HG02678 (cell line): Measurements from ENCODE around the gene FZD10.

Experiments
- ATAC-seq: cut with Tn5 transposase; IDR thresholded peaks from one replicate; pipeline ENCODE4 v1.9.1; 2021; ENCODE audit warnings: mild to moderate bottlenecking, moderate library complexity; ENCODE audit not compliant: unreplicated experiment

FZD10 gene

DNA sequence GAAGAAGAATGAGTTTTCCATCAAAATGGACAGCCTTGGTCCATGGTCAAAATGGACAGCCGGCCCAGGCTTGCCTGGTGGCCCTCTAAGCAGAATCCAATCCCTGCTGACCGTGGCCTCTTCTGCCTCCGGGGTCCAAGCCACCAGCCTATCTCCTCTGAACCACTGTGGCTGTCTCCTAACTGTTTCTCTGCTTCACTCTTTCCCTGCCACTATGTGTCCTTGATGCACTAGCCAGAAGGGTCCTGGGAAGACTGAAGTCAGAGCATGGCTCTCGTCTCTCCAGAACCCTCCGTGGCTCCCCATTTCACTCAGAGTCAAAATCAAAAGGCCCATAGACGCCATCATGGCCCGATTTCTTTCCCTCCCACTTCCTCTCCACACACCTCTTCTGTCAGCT lies 8.5 kb upstream of the FZD10 start:
- no peak for ATAC-seq

DNA sequence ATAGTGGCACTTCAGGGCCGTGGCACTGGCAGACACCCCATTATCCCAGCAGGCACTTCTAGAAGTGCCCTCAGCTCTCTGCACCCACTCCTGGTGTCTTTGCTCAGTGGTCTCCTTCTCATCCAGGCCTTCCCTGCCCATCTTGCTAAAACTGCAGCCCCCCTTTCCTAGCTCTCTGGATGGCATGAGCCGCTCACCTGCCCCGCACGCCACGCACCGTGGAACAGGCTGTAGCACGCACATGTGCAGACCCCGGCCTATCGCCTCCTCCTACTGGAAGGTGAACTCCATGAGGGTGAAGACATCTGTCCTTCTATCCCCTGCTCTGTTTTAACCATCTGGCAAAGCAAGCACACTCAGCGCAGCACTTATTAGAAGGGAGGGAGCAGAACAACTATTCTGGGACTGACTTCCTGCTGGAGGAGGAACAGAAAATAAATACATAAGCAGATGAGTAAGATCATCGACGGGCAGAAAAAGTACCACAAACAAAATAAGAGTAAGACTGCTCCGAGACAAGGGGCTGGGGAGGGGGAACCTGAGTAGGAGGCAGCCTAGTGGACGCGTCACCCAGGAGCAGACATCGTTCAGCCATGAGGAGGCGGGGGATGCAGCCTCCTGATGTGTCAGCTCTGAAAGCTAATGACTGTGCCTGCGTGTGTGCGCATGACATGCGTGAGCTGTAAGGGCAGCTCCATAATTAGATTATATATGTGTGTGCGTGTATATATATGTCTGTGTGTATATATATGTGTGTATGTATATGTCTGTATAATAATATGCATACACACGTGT lies 7.8 kb upstream of the FZD10 start:
- ATAC-seq: no peak

DNA sequence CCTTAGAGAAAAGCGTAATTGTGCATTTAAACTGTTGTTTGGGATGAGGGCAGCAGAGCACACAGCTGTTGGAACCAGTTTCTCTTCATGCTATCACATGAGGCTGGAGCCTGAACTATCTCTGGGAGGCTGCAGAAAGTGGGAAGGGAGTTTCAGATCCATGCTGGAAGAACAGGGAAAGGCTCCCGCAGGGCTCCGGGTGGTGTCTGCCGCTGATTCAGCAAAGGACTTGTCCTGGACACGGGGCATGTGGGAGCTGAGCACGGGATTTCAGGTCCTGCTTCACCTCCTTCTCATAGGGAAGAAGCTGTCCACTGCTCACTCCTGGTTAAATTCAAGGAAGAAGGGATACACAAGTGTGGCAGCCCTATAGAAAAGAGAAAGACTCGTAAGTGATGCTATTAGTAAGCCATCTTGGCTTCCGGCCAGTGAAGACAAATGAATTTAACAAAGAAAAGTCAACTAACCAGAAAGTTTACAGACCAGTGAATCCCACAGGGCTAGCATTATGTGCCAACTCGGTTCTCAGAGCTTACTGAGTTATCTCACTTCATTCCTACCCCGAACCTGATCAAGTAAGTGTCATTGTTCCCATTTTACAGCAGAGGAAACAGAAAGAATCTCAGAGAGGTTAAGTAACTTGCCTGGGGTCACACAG lies 6.7 kb upstream of the FZD10 start:
- ATAC-seq: no peak

DNA sequence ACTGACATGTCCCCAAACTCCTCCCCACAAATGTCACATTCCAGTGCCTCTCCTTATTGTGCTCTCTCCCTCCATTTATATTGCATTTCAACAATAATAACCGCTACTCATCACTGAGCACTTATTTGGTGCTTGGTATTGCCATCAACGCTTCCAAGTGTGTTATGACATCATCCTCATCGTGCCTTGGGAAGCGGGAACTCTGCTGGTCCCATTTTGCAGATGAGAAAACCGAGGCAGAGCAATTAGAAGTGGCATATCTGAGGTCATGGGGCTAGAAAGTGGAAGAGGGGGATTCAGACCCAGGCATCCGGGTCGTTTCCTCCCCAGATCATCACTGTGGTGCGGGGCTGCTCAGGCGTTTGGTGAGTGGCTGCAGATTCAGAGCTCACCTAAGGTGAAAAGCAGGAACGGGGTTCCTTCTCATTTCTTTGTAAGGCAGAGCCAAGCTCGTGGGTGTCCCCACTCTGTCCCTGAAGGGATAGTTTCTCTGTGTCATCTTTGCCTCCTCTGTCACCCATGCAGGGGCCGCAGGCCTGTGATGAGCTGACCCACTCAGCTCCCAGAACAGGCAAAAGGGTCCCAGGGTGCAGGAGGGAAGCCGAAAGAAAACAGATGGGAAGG lies 5.5 kb upstream of the FZD10 start:
- no peak for ATAC-seq

DNA sequence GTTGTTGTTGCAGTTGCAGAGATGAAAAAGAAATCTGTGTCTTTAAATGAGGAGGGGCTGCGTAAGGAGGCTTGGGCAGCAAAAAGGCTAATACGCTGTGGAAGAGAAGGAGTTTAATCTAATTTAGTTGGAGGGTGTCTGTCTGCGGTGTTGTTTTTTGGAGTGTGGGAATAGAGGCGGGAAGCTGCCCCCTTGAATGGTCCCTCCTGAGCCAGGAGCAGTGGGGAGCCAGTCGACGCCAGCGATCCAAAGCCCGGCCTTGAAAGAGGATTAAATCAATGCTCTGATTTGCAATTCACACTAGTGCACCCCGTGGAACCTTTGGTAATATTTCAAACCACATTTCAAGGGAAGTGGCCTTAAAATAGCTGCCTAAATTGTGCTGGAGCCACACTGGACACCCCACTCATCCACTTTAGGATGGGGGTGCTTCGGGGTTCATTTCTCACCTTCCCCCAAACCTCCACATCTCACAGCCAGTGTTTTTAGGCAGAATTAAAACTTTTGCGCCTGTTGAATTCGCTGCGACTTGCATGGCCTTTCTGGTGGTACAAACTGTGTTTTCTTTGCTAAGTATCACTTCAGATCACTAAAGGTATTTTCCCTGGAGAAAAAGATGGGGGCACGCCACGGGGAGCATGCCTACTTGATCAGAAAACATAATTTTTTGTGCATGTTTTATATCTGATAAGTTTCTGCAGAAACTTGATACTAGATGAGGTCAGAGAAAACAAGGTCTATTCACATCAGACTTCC lies 4.1 kb upstream of the FZD10 start:
- no peak for ATAC-seq

DNA sequence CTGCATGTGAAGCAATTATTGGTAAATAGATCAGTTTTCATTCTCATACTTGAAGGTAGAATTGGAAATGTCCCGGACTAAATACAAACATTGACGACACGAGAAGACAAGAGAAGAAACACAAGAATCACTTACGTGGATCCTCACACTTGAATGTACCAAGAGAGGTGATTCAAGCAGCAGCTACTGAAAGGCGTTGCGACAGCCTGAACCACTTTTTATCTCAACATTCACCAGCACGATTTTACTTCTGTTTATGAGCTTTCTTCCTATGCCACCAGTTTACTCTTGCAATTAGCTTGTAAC lies 3.6 kb upstream of the FZD10 start:
- no peak for ATAC-seq

DNA sequence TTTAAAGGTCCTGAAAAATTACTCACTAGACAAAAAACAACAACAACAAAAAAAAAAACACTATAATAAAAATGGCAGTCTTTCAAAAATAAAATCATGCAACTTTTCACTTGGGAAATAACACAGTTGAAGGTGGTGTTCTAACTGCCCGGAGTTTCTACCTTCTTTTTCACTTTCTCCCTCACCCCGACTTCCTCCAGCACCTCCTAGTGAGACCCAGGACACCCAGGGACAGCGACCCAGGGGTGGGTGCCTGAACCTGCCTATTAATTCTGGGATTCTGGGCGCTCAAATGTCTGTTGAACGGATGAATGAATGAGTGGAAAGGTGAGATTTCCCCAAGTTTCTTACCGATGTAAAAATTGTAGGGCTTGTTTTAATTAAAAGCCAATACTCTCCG lies 2.0 kb upstream of the FZD10 start:
- ATAC-seq: no peak

DNA sequence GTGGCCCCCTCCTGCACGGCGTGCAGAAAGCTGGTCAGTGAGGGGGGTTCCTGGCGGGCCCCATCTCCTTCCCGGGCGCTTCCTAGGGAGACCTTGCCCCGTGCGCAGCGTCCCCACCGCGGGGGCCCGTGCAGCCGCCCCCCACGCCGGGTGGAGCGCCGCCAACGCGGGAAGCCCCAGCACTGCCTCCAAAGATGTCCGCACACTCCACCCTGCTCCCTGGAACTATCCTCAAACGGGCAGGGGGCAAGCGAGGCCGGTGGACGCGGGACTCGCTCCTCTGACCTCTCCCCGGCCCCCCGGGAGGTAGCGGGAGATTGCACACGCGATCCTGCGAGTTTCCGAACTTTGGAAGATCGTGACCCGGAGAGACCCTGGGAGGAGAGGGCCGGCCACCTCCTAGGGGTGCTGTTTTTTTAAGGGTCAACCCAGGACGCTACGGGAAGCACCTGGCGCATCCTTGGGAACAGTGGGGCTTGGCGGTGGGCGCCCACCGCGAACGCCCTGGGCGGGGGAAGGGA lies 1.5 kb upstream of the FZD10 start:
- no peak for ATAC-seq

DNA sequence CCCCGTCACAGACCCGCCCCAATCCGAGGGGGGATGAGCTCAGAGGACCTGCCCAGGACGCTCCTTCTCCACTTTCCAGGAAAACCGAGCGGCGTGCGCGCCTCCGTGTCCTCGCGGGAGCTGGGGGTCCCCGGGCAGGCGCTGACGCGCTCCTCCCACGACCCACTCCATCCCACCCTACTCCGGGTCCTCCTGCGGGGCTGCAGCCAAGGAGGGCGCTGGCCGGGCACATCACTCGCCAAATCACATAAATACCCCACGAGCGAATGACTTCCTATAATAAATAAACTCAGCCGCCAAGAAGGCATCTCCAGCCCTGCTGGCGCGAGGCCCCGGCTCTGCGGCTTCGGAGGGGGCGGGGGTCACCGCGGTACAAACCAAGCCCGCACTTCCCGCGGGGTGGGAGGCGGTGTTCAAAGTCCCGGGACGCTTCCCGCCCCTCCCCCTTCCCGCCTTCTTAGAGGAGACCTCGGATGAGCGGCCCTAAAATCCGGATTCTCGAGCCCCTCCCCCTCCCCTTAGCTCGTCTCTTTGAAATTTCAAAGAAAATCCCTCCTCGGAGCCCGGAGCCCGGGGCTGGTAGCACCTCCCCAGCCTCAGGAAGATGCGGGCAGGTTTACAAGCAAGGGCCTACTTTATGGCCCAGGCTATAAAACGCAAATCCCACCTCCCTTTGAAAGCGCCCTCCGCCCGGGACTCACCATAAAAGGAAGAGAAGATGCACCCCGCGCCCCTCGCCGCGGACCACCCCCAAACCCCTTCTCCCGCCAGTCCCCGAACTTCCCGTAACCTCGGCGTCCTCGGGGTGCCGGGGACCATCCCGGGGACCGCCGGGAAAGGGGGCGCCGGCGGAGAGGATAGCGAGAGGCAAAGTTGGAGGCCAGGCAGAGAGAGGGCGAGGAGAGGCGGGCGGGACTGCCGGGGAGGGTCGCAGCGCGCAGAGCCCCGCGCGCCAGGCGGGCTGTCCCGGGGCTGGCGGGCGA lies 712 bp upstream of the FZD10 start:
- no peak for ATAC-seq

DNA sequence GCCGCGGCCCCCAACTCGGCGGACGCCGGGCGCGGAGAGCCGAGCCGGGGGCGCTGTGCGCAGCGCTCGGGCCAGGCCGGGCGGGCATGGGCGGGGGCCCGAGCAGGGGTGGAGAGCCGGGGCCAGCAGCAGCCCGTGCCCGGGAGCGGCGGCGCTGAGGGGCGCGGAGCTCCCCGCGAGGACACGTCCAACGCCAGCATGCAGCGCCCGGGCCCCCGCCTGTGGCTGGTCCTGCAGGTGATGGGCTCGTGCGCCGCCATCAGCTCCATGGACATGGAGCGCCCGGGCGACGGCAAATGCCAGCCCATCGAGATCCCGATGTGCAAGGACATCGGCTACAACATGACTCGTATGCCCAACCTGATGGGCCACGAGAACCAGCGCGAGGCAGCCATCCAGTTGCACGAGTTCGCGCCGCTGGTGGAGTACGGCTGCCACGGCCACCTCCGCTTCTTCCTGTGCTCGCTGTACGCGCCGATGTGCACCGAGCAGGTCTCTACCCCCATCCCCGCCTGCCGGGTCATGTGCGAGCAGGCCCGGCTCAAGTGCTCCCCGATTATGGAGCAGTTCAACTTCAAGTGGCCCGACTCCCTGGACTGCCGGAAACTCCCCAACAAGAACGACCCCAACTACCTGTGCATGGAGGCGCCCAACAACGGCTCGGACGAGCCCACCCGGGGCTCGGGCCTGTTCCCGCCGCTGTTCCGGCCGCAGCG lies 639 bp downstream of the FZD10 start:
- no peak for ATAC-seq

DNA sequence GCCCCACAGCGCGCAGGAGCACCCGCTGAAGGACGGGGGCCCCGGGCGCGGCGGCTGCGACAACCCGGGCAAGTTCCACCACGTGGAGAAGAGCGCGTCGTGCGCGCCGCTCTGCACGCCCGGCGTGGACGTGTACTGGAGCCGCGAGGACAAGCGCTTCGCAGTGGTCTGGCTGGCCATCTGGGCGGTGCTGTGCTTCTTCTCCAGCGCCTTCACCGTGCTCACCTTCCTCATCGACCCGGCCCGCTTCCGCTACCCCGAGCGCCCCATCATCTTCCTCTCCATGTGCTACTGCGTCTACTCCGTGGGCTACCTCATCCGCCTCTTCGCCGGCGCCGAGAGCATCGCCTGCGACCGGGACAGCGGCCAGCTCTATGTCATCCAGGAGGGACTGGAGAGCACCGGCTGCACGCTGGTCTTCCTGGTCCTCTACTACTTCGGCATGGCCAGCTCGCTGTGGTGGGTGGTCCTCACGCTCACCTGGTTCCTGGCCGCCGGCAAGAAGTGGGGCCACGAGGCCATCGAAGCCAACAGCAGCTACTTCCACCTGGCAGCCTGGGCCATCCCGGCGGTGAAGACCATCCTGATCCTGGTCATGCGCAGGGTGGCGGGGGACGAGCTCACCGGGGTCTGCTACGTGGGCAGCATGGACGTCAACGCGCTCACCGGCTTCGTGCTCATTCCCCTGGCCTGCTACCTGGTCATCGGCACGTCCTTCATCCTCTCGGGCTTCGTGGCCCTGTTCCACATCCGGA lies 1.4 kb downstream of the FZD10 start:
- no peak for ATAC-seq

DNA sequence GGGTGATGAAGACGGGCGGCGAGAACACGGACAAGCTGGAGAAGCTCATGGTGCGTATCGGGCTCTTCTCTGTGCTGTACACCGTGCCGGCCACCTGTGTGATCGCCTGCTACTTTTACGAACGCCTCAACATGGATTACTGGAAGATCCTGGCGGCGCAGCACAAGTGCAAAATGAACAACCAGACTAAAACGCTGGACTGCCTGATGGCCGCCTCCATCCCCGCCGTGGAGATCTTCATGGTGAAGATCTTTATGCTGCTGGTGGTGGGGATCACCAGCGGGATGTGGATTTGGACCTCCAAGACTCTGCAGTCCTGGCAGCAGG lies 1.9 kb downstream of the FZD10 start:
- no peak for ATAC-seq

DNA sequence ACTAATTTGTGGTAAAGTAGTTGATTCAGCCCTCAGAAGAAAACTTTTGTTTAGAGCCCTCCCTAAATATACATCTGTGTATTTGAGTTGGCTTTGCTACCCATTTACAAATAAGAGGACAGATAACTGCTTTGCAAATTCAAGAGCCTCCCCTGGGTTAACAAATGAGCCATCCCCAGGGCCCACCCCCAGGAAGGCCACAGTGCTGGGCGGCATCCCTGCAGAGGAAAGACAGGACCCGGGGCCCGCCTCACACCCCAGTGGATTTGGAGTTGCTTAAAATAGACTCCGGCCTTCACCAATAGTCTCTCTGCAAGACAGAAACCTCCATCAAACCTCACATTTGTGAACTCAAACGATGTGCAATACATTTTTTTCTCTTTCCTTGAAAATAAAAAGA lies 2.7 kb downstream of the FZD10 start:
- no peak for ATAC-seq

DNA sequence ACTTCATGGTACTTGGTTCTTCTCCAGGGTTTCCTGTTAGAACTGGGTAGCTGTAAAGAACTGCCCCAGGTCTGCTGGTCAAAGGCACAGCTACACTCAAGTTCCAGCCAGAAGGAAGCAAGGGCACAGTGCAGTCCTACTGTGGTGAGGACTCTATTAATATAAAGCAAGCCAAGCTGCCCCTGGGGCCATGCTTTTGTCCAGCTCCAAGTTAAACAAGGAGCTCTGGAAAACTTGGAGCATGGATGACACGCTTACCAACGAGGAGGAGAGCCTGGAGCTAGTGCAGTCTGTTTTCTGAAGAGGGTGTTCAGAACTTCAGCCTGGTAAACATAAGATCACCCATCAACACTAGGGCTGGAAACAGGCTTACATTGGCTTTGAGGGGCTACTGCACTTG lies 4.0 kb downstream of the FZD10 start:
- ATAC-seq: no peak

DNA sequence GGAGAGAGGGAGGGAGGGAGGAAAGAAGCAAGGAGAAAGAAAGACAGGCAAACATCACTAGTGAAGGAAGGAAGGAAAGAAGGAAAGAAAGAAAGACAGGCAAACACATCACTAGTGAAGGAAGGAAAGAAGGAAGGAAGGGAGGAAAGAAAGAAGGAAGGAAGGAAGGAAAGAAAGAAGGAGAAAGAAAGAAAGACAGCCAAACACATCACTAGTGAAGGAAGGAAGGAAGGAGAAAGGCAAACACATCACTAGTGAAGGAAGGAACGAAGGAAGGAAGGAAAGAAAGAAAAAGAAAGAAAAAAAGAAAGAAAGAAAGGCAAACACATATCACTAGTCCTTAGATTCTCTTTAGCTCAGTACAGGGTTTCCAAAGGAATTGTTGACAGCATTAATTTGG lies 5.3 kb downstream of the FZD10 start:
- no peak for ATAC-seq

DNA sequence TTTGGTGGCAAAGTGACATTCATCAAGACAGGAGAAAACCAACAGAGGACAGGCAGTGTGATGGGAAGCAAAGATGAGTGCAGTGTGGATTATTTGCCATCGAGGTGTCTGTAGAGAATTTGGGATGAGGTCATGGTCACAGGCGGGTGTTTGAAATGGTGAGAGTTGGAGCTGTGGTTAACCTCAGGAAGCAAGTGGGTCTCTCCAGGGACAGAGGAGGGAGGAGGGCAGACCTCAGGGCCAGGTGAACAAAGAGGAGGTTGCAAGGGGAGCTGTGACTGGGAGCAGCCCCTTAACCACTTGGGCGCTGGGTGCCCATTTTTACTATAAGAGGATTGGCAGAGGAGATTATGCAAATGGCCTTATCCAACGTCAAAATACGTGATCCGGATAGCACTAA lies 7.0 kb downstream of the FZD10 start:
- no peak for ATAC-seq

DNA sequence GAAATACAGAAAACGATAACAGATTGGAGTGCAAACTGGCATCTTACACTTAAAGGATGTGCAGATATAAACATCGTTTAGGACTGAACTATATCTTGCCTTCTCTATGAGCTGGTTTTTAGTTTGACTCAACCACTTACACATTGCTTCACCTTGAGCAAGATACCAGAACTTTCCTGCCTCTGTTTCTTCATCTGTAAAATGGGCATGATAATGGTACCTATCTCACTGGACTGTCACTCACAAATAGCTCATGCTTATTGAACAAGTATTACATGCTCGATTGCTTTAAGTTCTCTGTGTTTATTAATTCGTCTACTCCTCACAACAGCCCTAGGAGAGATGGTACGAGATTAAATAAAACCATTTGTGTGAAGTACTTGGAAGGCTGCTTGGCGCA lies 7.7 kb downstream of the FZD10 start:
- ATAC-seq: no peak

DNA sequence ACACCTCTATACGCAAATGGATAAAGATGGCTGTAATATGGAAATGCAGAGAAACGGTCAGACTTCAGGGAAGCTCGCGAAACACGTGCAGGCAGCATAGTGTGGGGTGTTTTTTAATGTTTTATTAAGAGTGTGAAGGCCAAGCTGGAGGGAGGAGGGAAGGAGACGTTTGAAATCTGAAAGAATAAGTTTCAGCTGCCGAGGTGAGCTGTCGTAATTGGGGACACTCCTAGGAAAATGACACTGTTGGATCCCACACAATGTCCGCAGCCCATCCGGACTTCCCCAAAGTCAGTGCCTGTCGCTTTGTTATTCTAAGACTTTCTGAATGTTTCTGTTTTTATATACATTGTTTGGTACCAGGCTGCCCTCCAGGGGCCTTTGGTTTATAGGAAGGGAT lies 8.3 kb downstream of the FZD10 start:
- ATAC-seq: no peak

DNA sequence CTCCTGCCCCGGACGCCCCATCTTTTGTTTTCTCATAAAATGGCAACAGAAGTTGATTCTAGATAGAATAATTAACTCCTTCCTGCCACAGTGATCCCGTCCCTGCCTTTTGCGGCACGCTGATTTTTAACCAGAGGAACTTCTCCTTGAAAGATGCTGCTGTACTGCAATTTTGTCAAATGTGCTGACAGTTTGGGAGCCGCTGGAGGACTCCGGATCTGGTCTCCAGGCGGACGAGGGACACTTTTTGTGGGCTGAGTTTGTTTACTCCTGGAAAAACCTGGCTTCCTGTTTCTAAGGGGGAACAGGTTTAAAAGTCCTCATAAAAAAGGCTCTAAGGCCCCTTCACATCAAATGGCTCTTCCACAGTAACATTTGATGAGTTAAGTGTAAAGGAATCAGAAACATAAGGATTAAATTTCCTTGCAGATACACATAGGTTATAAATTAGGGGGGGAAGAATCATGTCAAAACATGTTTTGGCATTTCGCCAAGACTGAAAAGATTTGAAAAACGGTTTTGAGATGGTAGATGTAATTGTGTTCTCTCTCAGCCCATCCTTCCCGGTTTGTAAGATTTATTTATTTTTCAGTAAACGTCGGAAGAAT lies 15.5 kb downstream of the FZD10 start:
- ATAC-seq: no peak
